OCI-LY7 (cell line): ENCODE results near the gene CLCN2.

Source experiments
- CTCF ChIP-seq: fragments of 200-600 bp; sonication (generic); conservative IDR thresholded peaks from 2 replicates; pipeline ENCODE4 v1.5.1; 2014; ENCODE audit warnings: mild to moderate bottlenecking, antibody characterized with exemption, low read length, moderate library complexity, mixed read lengths
- EZH2phosphoT487 ChIP-seq: fragments of 200-600 bp; sonication (generic); IDR thresholded peaks from 2 replicates; pipeline ENCODE4 v1.6.1; 2018; ENCODE audit warnings: low read depth, borderline replicate concordance, mild to moderate bottlenecking, mixed run types, antibody characterized with exemption, low read length, moderate library complexity, mixed read lengths

- no peak for TF ChIP-seq CTCF
- TF ChIP-seq EZH2phosphoT487, result no peak
These were observed 25.8 kb upstream of the CLCN2 start for GRCh38 chr3:184387174-184387714.
